Activated B cell treated with CpG ODN at 0.5 μM for 24 hours (primary cell): Measurements from ENCODE around the gene TFE3. TPM values are rescaled to one million over a fixed set of nuclear protein-coding genes. Genes with fewer than 3 reads are reported as not detected.

ENCODE experiments used
- ATAC-seq: fragments of 200-7000 bp; cut with Tn5 transposase; one replicate; pipeline ENCODE4 v1.10.0; 2021; ENCODE audit warnings: low read depth, mild to moderate bottlenecking, moderate library complexity
- CTCF ChIA-PET: fragments of 350-600 bp; sonication (Branson Sonifier 250); formaldehyde crosslinking; loops from one replicate; lab custom pipeline; 2021; ENCODE audit warnings: antibody characterized with exemption; lab: Charles Lee
- POLR2A ChIA-PET: fragments of 350-600 bp; sonication (Branson Sonifier 250); formaldehyde crosslinking; loops from one replicate; lab custom pipeline; 2021; ENCODE audit warnings: antibody characterized with exemption; lab: Charles Lee
- DNase-seq: peaks from one replicate; pipeline ENCODE4 v3.0.0; 2022
- H3K27ac Mint-ChIP-seq: one replicate; pipeline ENCODE4 v1.8.0; 2020; ENCODE audit warnings: mixed read lengths
- H3K27me3 Mint-ChIP-seq: one replicate; pipeline ENCODE4 v1.8.0; 2021; ENCODE audit warnings: mixed read lengths
- H3K36me3 Mint-ChIP-seq: one replicate; pipeline ENCODE4 v1.8.0; 2021; ENCODE audit warnings: low read depth, mixed read lengths
- H3K4me1 Mint-ChIP-seq: one replicate; pipeline ENCODE4 v1.8.0; 2021; ENCODE audit warnings: mixed read lengths
- H3K4me3 Mint-ChIP-seq: one replicate; pipeline ENCODE4 v1.8.0; 2020; ENCODE audit warnings: mild to moderate bottlenecking, mixed read lengths
- H3K9me3 Mint-ChIP-seq: one replicate; pipeline ENCODE4 v1.8.0; 2020; ENCODE audit warnings: mixed read lengths
- CTCF ChIP-seq: fragments of 200-600 bp; IDR thresholded peaks from one replicate; pipeline ENCODE4 v1.8.0; 2022; ENCODE audit warnings: antibody characterized with exemption, mild to moderate bottlenecking
- intact Hi-C: fragments of 100-400 bp; cut with micrococcal nuclease; formaldehyde crosslinking; loops from one replicate; pipeline ENCODE4 v1.15.1; 2024
- total RNA-seq: library from RNA; stranded (reverse); gene quantifications from 2 replicates; pipeline ENCODE4 v1.2.3, GENCODE V29; 2022

TFE3 gene
- total RNA-seq, 1 donor from 2014 or later: 33.3 TPM

- Mint-ChIP-seq H3K9me3 (no peaks in the 10 kb centered on the region), H3K4me3 (no peak overlapping the region), H3K36me3 (peaks cover 16% of the 10 kb centered on the region), H3K27ac (no peak overlapping the region), H3K27me3 (no peaks in the 10 kb centered on the region), H3K4me1 (no peaks in the 10 kb centered on the region)
- ChIA-PET POLR2A (no interaction called here), CTCF (no interaction called here)
- TF ChIP-seq CTCF: no peak
- intact Hi-C loops: no loop called here
- ATAC-seq (no peak), DNase-seq (no peak)
Observed at GRCh38 chrX:49066278-49066677, 23.1 kb upstream of the TFE3 start.

- DNase-seq (no peak), ATAC-seq (no peak)
- no peak for TF ChIP-seq CTCF
- no peak overlapping the region for H3K27ac Mint-ChIP-seq
- ChIA-PET POLR2A (no interaction called here), CTCF (no interaction called here)
- H3K9me3 Mint-ChIP-seq: no peaks in the 10 kb centered on the region
- H3K4me3 Mint-ChIP-seq: no peak overlapping the region
- no peaks in the 10 kb centered on the region for H3K27me3 Mint-ChIP-seq
- H3K36me3 Mint-ChIP-seq: peaks cover 15% of the 10 kb centered on the region
- H3K4me1 Mint-ChIP-seq: no peaks in the 10 kb centered on the region
- intact Hi-C loops: no loop called here
Observed at GRCh38 chrX:49064735-49065134, 21.6 kb upstream of the TFE3 start.

GRCh38 chrX:49064303-49064702 is 21.1 kb upstream of the TFE3 start:
- DNase-seq (no peak), ATAC-seq (no peak)
- Mint-ChIP-seq H3K4me1 (no peaks in the 10 kb centered on the region), H3K4me3 (no peak overlapping the region), H3K27me3 (no peaks in the 10 kb centered on the region), H3K27ac (no peak overlapping the region), H3K9me3 (no peaks in the 10 kb centered on the region), H3K36me3 (peaks cover 15% of the 10 kb centered on the region)
- POLR2A ChIA-PET: no interaction called here
- CTCF ChIA-PET: no interaction called here
- intact Hi-C loops: no loop called here
- TF ChIP-seq CTCF: no peak

- intact Hi-C loops: no loop called here
- ATAC-seq: no peak
Observed at GRCh38 chrX:49063715-49064114, 20.6 kb upstream of the TFE3 start.

GRCh38 chrX:49061916-49062315 is 18.8 kb upstream of the TFE3 start:
- no peaks in the 10 kb centered on the region for H3K27me3 Mint-ChIP-seq
- POLR2A ChIA-PET: interaction anchor here (0.6 kb wide), 1 partner anchor 137 kb away, joined by 7 read pairs; no protein-coding TSS in a partner anchor
- DNase-seq: no peak

More at GRCh38 chrX:49063715-49064114, 20.6 kb upstream of the TFE3 start:
- Mint-ChIP-seq H3K9me3 (no peaks in the 10 kb centered on the region), H3K4me3 (no peak overlapping the region), H3K4me1 (no peaks in the 10 kb centered on the region), H3K27ac (no peak overlapping the region), H3K27me3 (no peaks in the 10 kb centered on the region), H3K36me3 (peaks cover 15% of the 10 kb centered on the region)
- POLR2A ChIA-PET: no interaction called here
- no peak for TF ChIP-seq CTCF
- no peak for DNase-seq
- CTCF ChIA-PET: no interaction called here

More at GRCh38 chrX:49061916-49062315, 18.8 kb upstream of the TFE3 start:
- H3K9me3 Mint-ChIP-seq: no peaks in the 10 kb centered on the region
- H3K4me3 Mint-ChIP-seq: no peak overlapping the region
- TF ChIP-seq CTCF: no peak
- H3K36me3 Mint-ChIP-seq: peaks cover 12% of the 10 kb centered on the region
- CTCF ChIA-PET: no interaction called here
- no peak overlapping the region for H3K27ac Mint-ChIP-seq
- H3K4me1 Mint-ChIP-seq: no peaks in the 10 kb centered on the region
- intact Hi-C loops: no loop called here
- ATAC-seq: no peak
